Hematopoietic multipotent progenitor cell (in vitro differentiated cells): ENCODE data around the gene ARHGAP15. TPM values are rescaled to one million over a fixed set of nuclear protein-coding genes. Genes with fewer than 3 reads are reported as not detected.
A peak's percentile ranks its signal among the peaks of the same experiment; 100 is the strongest.

Experiments
- DNase-seq, 3 donors: peaks; one replicate each; pipeline ENCODE4 v3.0.0-alpha.2; 2011 to 2015; ENCODE audit warnings: low read depth in 2 of 3, low spot score in 2 of 3
- total RNA-seq: library from RNA; depleted of rRNA; stranded (reverse); fragments of >200 nt; gene quantifications from one replicate; pipeline ENCODE4 v1.2.3, GENCODE V29; 2012

ARHGAP15 gene
- total RNA-seq, 1 donor, result 77.3 TPM

- DNase-seq, result no peak
Measured at GRCh38 chr2:143698888-143699570, 569.8 kb downstream of the ARHGAP15 start.

GRCh38 chr2:143700865-143701264, 571.6 kb downstream of the ARHGAP15 start:
- no peak for DNase-seq

- no peak for DNase-seq
Measured at GRCh38 chr2:143701785-143702184, 572.6 kb downstream of the ARHGAP15 start.

- DNase-seq, result no peak
Measured at GRCh38 chr2:143702931-143703330, 573.7 kb downstream of the ARHGAP15 start.

- no peak for DNase-seq
Measured at GRCh38 chr2:143704451-143705106, 575.4 kb downstream of the ARHGAP15 start.

- DNase-seq, result peak in 1 of 3 donors; percentile 21
Measured at GRCh38 chr2:143705108-143705707, 576.0 kb downstream of the ARHGAP15 start.

GRCh38 chr2:143706354-143706753, 577.1 kb downstream of the ARHGAP15 start:
- DNase-seq, result no peak

- no peak for DNase-seq
Measured at GRCh38 chr2:143708682-143709081, 579.5 kb downstream of the ARHGAP15 start.

- DNase-seq, result no peak
Measured at GRCh38 chr2:143710196-143710595, 581.0 kb downstream of the ARHGAP15 start.

- no peak for DNase-seq
Measured at GRCh38 chr2:143710879-143711278, 581.7 kb downstream of the ARHGAP15 start.

GRCh38 chr2:143716522-143716921, 587.3 kb downstream of the ARHGAP15 start:
- no peak for DNase-seq

- no peak for DNase-seq
Measured at GRCh38 chr2:143717053-143717452, 587.8 kb downstream of the ARHGAP15 start.

- DNase-seq, result no peak
Measured at GRCh38 chr2:143717536-143718168, 588.4 kb downstream of the ARHGAP15 start.

GRCh38 chr2:143718745-143719144, 589.5 kb downstream of the ARHGAP15 start:
- no peak for DNase-seq

GRCh38 chr2:143719406-143719805, 590.2 kb downstream of the ARHGAP15 start:
- DNase-seq, result no peak

GRCh38 chr2:143720095-143720664, 591.0 kb downstream of the ARHGAP15 start:
- DNase-seq, result no peak

GRCh38 chr2:143725400-143725799, 596.2 kb downstream of the ARHGAP15 start:
- no peak for DNase-seq

- DNase-seq, result no peak
Measured at GRCh38 chr2:143726151-143726845, 597.1 kb downstream of the ARHGAP15 start.

- no peak for DNase-seq
Measured at GRCh38 chr2:143728498-143728897, 599.3 kb downstream of the ARHGAP15 start.

GRCh38 chr2:143729296-143729814, 600.1 kb downstream of the ARHGAP15 start:
- no peak for DNase-seq
